Left colon (tissue), 2 donors: ENCODE data around the gene YWHAB. TPM values are rescaled to one million over a fixed set of nuclear protein-coding genes. Genes with fewer than 3 reads are reported as not detected.
"Not testable (repeated sequence)": the region's sequence is repeated elsewhere in the genome, so short reads cannot be mapped to it uniquely, and the experiment has no call there.

ENCODE experiments used
- ATAC-seq: fragments of 200-7000 bp; cut with Tn5 transposase; one replicate; pipeline ENCODE4 v1.9.1; 2020; ENCODE audit warnings: mild to moderate bottlenecking, moderate library complexity
- DNase-seq, 2 donors: peaks; one replicate each; pipeline ENCODE4 v3.0.0-alpha.2; 2020
- intact Hi-C, 2 donors: fragments of 100-400 bp; cut with DNase I in 1 of 2; cut with micrococcal nuclease in 1 of 2; formaldehyde crosslinking; loops; one replicate each; pipeline versions ENCODE4 v1.11.2 to v1.14.0; 2022; cut with DNase I, micrococcal nuclease
- total RNA-seq, 2 donors: library from RNA; stranded (reverse); fragmentation: NEBNext Ultra II Directional; extraction: Animal tissue kit (Norgen Biotek cat#: 25700); gene quantifications; one replicate each; pipeline ENCODE4 v1.2.1, GENCODE V29; 2021
- donor health status: DM: no; HTN: no; CAD: no.
- donor health status: DM: yes; HTN: yes; CAD: no.

The YWHAB gene
- total RNA-seq, 2 donors from 2014 or later: 250 to 271 TPM

DNA sequence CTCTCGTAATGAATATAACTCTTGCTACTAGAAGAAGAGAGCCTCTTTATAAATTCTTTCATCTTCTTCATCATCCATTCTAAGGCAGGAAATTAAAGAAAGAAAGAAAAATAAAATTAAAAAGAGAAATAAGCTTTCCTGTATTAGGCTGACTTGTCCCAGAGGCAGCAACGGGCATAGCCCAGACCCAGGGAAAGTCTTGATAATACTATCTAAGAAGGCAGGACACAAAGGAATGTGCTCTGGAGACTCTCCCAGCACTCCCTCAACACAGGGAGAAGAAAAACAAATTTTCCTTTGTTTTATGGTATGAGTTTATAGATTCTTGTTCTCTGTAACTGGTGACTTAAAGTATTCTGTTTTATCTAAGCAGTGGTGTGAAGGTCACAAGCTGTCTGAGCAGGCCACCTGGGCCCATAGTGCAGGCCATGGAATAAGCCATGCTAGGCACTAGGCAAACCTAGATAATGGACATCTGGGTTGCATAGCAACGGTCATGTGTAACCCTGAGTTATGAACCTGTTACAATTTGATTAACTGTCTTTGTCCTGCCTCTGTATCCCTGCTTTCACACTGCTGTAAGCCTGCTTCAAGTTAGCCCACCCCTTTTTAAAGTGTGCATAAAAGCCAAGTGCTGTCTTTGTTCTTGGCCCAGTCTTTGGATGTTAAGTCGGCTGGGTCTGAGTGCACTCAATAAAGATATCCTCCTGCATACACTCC, 22.0 kb upstream of the YWHAB start:
- peak; percentile 29 for ATAC-seq
- intact Hi-C loops: loop anchor here in 1 of 2 donors (10.0 kb wide), 1 partner anchor 179 kb away; no protein-coding TSS in a partner anchor
- not testable (repeated sequence) for DNase-seq

DNA sequence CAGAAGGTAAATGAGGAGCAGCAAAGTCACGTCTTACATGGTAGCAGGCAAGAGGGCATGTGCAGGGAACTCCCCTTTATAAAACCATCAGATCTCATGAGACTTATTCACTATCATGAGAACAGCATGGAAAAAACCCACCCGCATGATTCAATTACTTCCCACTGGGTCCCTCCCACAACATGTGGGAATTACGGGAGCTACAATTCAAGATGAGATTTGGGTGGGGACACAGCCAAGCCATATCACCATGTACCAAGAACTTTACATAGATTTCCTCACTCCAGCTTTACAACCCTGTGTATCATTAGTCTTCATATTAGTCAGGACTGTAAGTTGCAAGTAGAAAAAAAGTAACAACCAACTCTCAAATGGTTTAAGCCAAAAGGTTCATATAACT, 21.0 kb upstream of the YWHAB start:
- intact Hi-C loops: loop anchor here in 1 of 2 donors (10.0 kb wide), 1 partner anchor 180 kb away; no protein-coding TSS in a partner anchor
- DNase-seq, ATAC-seq: not testable (repeated sequence)

DNA sequence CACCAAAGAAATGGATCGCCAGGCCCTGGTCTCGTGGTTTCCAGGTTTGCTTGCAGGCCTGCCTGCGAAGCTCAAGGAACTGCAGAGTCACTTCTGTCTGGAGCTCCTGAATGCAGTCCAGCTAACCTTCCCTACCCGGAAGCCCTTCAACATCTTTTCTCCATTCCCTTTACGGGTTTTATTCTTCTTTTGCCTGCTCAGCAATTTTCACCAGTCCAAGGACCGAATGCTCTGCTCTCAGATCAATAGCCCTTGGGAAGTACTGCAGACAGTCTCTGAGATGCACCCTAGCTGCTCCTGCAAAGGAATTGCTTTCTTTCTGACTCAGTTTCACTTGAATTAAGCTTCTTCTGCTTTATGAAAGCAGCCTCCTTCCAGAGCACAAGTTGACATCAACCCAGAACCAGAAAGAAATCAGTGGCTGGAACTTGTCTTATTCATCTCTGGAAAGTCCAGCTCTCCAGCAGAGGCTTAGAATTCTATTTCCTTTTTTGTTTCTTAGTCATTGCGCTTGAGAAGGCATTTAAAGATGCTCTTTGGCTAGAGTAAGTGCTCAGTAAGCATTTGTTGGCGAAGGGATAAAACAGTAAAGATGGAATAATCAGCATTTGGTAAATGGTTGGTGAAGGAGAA, 18.7 kb upstream of the YWHAB start:
- ATAC-seq: no peak
- intact Hi-C loops: loop anchor here in 1 of 2 donors (5.0 to 10.0 kb wide), 2 partner anchors 120 to 182 kb away; partner anchors contain the start of gene KCNK15
- DNase-seq: no peak

DNA sequence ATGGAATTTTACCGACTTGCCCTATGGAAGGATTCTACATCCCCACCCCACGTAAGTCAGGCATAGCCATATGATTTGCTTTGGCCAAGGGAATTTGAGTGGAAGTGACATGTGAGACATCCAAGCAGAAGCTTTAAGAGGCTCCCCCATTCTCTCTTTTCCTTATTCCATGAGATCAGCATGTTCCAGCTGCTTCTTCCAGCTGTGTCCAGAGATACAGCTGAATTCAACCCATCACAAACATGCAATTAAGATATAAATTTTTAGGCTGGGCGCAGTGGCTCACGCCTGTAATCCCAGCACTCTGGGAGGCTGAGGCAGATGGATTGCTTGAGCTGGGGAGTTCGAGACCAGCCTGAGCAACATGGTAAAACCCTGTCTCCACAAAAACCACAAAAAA, 16.0 kb upstream of the YWHAB start:
- ATAC-seq (no peak), DNase-seq (no peak)
- intact Hi-C loops: loop anchor here in 1 of 2 donors (5.0 to 10.0 kb wide), 2 partner anchors 122 to 185 kb away; partner anchors contain the start of gene KCNK15

DNA sequence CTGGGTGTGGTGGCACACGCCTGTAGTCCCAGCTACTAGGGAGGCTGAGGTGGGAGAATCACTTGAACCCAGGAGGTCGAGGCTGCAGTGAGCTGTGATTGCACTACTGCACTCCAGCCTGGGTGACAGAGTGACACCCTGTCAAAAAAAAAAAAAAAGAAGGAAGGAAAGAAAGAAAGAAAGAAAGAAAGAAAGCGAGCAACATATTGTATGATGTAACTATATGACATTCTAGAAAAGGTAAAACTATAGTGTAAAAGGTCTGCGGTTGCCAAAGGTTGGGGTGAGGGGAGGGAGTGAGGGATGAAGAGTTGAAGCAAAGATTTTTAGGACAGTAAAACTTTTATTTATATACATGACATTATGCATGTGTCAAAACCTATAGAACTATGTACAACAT, 3.1 kb upstream of the YWHAB start:
- DNase-seq, intact Hi-C loops, ATAC-seq: not testable (repeated sequence)

DNA sequence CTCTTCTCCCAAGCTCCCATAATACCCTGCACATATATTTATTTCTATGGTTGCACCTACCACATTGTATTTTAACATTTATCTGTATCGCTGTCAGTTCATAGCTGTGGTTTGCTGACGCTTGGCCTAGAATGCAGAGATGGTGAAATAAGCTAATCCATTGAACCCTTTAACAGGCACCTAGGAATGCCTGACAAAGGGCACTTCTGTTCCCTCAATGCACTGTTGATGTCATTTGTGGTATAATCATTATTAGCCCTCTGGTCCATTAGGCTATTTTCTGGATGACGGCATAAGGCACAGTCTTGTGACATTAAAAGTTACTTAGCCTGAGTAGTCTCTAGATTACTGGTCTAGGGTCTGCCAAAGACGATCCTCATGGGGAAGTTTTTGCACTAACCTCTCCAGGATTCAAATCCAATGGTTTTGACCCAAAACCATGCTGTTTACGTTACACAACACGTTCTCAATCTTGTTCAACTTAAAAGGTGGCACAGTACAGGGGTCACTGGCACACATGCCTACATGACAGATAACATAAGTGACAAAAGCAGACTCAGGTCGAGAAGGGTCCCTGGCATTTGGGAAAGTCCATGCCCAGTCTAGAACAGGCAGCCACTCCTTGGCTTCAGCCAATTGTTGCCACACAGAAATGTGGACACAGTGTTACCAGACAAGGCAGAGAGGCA, 2.1 kb upstream of the YWHAB start:
- DNase-seq (no peak), ATAC-seq (no peak)
- intact Hi-C loops: no loop called here

DNA sequence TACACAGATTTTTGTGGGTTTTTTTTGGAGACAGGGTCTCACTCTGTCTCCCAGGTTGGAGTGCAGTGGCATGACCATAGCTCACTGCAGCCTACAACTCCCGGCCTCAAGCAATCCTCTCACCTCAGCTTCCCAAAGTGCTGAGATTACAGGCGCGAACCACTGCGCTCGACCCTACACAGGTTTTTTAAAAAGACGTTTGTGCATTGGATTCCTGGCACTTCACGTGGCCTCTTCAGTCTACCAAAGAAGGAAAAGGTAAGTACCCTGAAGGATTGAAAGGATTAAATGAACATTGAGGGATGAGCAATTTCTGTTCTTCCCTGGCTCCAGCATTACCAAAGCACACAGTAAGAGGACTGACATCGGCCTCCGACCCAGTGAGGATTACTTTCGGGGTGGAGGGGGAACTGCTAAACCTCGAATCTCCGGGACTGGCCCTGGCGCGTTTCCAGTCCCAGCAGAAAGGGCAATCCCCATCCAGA, 556 bp upstream of the YWHAB start:
- ATAC-seq (no peak), DNase-seq (no peak)
- intact Hi-C loops: no loop called here

DNA sequence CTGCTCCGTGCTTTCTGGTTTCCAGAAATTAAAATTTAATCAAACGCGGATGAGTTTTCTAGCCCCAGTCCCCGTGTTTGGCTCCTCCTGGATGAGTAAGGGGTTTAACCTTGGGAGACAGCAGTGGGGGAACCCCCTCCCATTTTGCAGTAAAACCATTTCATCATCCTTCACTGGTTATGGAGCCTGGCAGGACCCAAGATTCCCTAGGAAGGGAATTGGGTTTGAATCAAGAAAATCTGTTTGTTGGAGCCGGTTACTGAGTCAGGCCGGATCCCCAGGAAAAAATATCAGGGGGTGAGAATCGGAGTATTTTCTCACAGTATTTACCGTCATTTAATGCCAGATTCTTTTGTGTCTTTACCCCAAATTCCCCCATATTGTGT, 754 bp downstream of the YWHAB start:
- DNase-seq: no peak
- intact Hi-C loops: no loop called here
- ATAC-seq: no peak

DNA sequence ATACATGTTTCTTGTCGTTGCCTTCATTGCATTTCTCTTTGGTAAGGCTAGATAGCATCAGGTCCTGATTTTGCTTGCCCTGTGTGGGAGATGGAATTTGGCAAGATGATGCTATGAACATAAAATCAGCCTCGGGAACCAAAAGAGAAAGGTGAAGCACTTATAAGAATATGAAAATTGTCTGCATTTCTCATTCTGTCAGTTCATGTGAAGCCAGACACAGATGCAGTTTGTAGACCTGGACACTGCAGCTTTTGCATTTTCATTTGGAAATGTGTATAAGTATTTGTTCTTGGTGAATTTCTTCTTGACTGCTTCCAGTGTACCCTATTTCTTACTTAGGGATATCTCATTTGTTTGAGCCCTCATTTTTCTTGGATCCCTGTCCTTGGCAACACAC, 1.3 kb downstream of the YWHAB start:
- intact Hi-C loops: no loop called here
- DNase-seq: no peak
- ATAC-seq: no peak

DNA sequence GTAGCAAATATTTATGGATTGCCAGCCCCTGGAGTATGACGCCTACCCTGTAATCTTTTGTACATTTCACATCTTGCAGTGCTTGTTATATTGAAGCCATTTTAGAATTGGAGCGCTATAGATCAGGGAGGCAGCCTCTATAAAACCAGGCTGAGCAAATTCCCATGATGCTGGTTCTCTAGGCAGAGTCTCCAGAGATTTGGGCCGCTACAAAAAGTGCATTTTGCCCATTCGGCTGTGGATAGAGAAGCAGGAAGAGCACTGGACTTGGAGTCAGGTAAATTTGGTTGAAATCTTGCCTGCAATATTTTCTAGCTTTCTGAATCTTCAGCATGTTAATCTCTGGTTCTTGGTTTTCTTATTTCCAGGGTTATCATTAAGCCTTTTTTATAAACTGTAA, 2.0 kb downstream of the YWHAB start:
- intact Hi-C loops: no loop called here
- ATAC-seq: no peak
- DNase-seq: no peak

DNA sequence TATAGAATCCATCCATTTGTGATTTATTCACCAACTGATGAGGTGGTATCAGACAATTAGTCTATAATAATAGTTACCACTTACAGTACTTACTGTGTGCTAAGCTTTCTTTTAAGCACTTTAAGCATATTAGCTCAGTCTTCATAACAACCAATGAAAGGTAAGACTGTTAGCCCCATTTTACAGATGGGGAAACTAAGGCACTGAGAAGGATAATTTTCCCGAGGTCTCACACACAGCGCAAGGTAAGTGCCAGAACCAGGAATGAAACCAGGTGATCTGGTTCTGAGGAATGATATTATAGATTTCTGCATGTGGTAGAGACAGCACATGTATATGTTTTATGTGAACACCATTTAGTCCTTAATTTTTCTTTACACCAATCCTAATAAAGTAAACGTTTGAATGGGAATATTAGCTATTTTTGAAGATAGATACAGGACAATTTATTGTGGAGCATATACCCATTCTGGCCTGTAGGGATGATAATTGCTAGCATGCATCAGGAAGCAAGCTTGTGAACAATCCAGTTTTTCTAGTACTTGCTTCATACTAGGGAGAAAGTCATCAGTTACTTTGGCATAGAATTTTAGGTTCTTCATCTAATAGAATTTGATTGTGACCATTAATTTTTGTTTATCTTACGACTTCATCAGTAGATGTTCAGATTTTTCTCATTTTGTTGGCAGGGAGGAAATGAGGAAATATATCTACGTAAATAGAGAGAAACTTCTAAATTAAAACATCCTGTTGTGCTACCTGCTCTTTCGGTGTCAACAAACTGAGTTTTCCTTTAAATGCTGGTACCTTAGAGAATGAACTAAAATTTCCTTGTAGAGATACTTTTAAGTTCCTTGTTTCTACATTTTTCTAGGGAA, 3.0 kb downstream of the YWHAB start:
- ATAC-seq: no peak
- intact Hi-C loops: no loop called here
- DNase-seq: no peak

DNA sequence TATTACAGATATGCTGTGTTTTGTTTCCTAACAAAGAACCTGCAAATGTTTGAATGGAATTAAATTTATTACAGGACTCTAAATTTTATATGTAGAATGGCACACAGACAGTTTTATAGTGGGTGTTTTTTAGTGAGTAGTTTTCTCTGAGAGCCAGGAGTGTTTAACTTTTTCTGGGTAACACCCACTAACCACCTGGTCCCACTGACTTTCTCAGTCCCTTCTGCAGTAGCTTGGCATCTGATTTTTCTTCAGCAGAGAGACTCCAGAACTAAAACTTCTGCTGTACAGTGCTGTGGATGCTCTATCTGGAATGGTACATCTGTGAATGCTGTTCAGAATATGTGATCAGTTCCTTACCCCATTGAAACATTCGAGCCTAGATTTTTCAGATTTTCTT, 6.3 kb downstream of the YWHAB start:
- intact Hi-C loops: no loop called here
- ATAC-seq: peak; percentile 45
- no peak for DNase-seq

DNA sequence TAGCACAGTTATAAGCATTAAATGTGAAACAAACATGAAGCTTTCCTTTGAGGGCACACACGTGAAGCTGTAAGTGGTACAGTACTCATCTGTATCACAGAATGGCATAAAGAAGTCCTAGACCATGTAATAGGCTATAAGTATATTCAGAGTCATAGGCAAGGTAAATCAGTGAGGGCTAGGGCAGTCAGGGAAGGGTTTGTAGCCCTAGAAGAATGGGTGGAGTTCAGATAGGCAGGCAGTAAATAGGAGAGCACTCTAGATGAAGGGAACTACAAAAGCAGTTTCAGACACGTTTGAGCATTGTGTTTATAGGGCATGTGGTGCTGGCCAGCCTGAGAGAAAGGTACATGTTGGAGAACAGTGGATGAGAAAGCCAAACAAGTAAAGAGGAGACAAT, 9.5 kb downstream of the YWHAB start:
- no peak for DNase-seq
- peak; percentile 63 for ATAC-seq
- intact Hi-C loops: no loop called here

DNA sequence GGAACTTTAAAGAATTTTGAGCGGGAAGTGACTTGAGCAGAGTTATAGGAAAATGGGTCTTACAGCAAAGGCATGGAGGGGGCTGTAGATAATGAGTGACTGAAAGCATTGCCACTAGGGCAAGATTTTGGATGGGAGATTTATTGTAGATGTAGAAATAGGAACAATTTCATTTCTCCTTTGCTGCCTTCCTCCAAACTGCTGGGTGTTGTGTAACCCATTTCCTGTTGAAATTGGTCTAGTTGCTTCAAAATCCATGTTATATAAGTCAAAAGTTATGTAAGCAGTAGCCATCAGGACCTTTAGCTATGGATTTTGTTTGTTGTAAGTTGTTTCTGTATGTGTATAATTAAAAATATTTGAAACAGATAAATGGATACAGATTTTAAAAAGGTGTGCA, 11.1 kb downstream of the YWHAB start:
- ATAC-seq (no peak), DNase-seq (no peak)
- intact Hi-C loops: no loop called here

DNA sequence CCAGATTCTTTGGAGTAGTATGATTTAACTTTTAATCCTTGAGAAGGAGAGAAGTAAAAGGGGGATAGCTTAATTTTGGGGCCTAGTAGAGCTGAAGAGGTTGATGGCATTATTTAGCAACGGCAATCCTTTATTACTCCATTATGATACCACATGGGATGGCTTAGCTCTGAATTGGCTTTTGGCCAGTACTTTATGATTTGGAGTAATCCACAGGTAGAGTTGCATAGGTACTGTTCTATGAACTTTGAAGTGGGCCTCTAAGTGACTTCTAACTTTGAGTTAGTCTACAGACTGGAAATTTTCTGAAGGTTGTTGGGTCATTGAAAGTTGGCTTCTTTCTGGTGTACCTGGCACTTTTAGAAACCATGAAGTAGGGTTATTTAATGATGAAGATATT, 11.6 kb downstream of the YWHAB start:
- ATAC-seq (peak; percentile 82), DNase-seq (no peak)
- intact Hi-C loops: no loop called here

DNA sequence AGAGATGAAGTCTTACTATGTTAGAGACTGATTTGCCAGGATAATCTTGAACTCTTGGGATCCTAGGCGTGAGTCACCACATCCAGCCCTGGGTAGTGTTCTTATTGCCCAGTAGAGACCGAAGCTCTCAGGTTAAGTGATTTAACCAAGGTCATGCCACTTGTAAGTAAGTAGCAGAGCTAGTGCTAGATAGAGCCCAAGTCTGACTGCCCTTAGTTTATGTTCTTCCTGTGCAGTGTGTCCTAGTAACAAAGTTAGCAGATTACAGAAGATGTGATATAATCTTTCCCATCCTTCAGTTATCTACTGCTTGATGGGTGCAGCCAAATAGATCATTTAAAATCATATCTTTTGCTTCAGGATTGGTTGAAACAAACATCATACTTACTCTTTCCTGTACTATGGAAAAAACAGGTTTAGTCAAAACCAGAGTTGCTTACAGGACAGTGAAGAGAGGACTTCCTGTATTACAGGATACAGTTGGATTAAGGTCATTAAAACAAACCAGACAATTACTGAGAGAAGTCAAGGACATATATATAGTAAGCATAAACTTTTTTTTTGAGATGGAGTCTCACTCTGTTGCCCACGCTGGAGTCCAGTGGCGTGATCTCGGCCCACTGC, 14.8 kb downstream of the YWHAB start:
- DNase-seq: no peak
- intact Hi-C loops: no loop called here
- ATAC-seq: peak; percentile 29

DNA sequence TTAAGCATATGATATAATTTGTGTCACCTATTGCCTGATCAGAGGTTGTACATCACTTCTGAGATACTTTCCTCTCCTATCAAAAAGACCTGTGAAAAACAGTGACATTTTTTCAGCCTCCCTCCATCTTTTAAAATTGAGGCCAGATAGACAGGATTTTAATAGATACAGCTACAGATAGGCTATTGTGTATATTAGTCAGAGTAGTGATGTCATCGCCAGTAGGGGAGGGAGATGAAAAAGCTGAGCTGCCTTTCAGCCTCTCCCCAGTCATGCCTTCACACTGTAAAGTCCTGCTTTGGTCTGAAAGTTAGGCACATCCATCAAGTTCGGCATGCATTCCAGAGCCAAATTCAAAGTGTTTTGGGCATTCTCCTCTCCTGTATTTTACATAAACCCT, 16.5 kb downstream of the YWHAB start:
- intact Hi-C loops: no loop called here
- DNase-seq (no peak), ATAC-seq (no peak)

DNA sequence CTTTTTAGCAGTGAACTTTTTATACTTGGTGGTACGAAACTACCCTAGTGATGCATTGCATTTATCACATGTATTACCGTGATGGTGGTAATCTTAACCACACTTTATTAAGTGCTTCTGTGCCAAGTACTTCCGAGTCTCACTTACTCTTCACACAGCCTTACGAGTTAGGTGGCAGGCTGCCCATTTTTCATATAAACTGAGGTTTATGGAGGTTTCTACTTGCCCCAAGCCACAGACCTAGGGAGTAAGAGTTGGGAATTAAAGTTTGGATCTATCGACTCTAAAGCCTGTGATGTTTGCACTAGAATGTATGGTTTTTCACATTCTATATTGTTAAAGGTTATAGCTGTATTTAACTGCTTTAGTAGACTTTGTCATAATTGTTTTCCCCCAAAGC, 18.9 kb downstream of the YWHAB start:
- no peak for DNase-seq
- no peak for ATAC-seq
- intact Hi-C loops: no loop called here
